Naive thymus-derived CD4-positive, alpha-beta T cell (primary cell): ENCODE measurements around the gene FOXJ3. TPM values are rescaled to one million over a fixed set of nuclear protein-coding genes. Genes with fewer than 3 reads are reported as not detected.
A peak's percentile ranks its signal among the peaks of the same experiment; 100 is the strongest.

Experiments
- ATAC-seq: fragments of 150-1000 bp; cut with Tn5 transposase; 2 replicates; pipeline ENCODE4 v1.10.0; 2021; ENCODE audit warnings: mild to moderate bottlenecking, moderate library complexity
- CTCF ChIA-PET: fragments of 350-600 bp; sonication (Branson Sonifier 250); formaldehyde crosslinking; loops from one replicate; lab custom pipeline; 2021; ENCODE audit warnings: antibody characterized with exemption; lab: Charles Lee
- POLR2A ChIA-PET: fragments of 350-600 bp; sonication (Branson Sonifier 250); formaldehyde crosslinking; loops from one replicate; lab custom pipeline; 2021; ENCODE audit warnings: antibody characterized with exemption, inconsistent platforms; lab: Charles Lee
- DNase-seq, 9 donors: peaks; one replicate each; pipeline versions ENCODE4 v3.0.0 to v3.0.0-alpha.2; 2020 to 2022; ENCODE audit warnings: mixed read lengths in 1 of 9
- H3K27ac ChIP-seq: one replicate; pipeline ENCODE4 v1.7.0; 2013; ENCODE audit warnings: mild to moderate bottlenecking, low read depth, low read length, moderate library complexity
- H3K27me3 ChIP-seq, 2 donors: one replicate each; pipeline ENCODE4 v1.7.0; 2013; ENCODE audit warnings: low read length in 2 of 2, mild to moderate bottlenecking in 2 of 2, moderate library complexity in 2 of 2; ENCODE audit not compliant: control insufficient read depth in 2 of 2, insufficient read depth in 2 of 2
- H3K36me3 ChIP-seq, 3 experiments: 1 replicate in 2 of 3; 2 replicates in 1 of 3; pipeline ENCODE4 v1.7.0; 2013; ENCODE audit warnings: low read length in 3 of 3, mild to moderate bottlenecking in 3 of 3, moderate library complexity in 1 of 3; ENCODE audit not compliant: insufficient read depth in 3 of 3, control insufficient read depth in 2 of 3
- H3K4me1 ChIP-seq, 2 donors: one replicate each; pipeline ENCODE4 v1.7.0; 2013; ENCODE audit warnings: low read length in 2 of 2, mild to moderate bottlenecking in 2 of 2, moderate library complexity in 1 of 2; ENCODE audit not compliant: control insufficient read depth in 2 of 2, insufficient read depth in 2 of 2
- H3K4me3 ChIP-seq: 2 replicates; pipeline ENCODE4 v1.7.0; 2013; ENCODE audit warnings: mild to moderate bottlenecking, low read length
- H3K9me3 ChIP-seq, 3 experiments: 1 replicate in 2 of 3; 2 replicates in 1 of 3; pipeline ENCODE4 v1.7.0; 2013; ENCODE audit warnings: low read length in 3 of 3; ENCODE audit not compliant: control insufficient read depth in 2 of 3
- H3K27ac Mint-ChIP-seq, 9 donors: one replicate each; pipeline ENCODE4 v1.8.0; 2020 to 2022; ENCODE audit warnings: mixed read lengths in 9 of 9, mild to moderate bottlenecking in 8 of 9, moderate library complexity in 5 of 9, inconsistent platforms in 2 of 9
- H3K27me3 Mint-ChIP-seq, 5 donors: one replicate each; pipeline ENCODE4 v1.8.0; 2021 to 2022; ENCODE audit warnings: mixed read lengths in 5 of 5, mild to moderate bottlenecking in 1 of 5
- H3K36me3 Mint-ChIP-seq, 5 donors: one replicate each; pipeline ENCODE4 v1.8.0; 2020 to 2022; ENCODE audit warnings: mixed read lengths in 5 of 5, mild to moderate bottlenecking in 3 of 5, inconsistent platforms in 1 of 5
- H3K4me1 Mint-ChIP-seq, 7 donors: one replicate each; pipeline ENCODE4 v1.8.0; 2020 to 2022; ENCODE audit warnings: mixed read lengths in 7 of 7, mild to moderate bottlenecking in 3 of 7, inconsistent platforms in 1 of 7
- H3K4me3 Mint-ChIP-seq, 10 donors: one replicate each; pipeline ENCODE4 v1.8.0; 2020 to 2022; ENCODE audit warnings: mild to moderate bottlenecking in 10 of 10, mixed read lengths in 10 of 10, moderate library complexity in 6 of 10, inconsistent platforms in 2 of 10
- H3K9me3 Mint-ChIP-seq, 11 donors: one replicate each; pipeline ENCODE4 v1.8.0; 2020 to 2022; ENCODE audit warnings: mixed read lengths in 11 of 11, mild to moderate bottlenecking in 4 of 11, inconsistent platforms in 1 of 11, moderate library complexity in 1 of 11
- intact Hi-C, 2 donors: fragments of 100-400 bp; cut with micrococcal nuclease; formaldehyde crosslinking; loops; one replicate each; pipeline ENCODE4 v1.15.1; 2023
- polyA plus RNA-seq, 2 donors: library from polyadenylated mRNA; unstranded; fragments of 300-500 nt; fragmentation: Illumina TruSeq; gene quantifications; one replicate each; pipeline ENCODE4 v1.2.3, GENCODE V29; 2021
- total RNA-seq, 6 experiments: library from RNA in 5 of 6; stranded (reverse) in 5 of 6; gene quantifications; 1 replicate in 5 of 6; 2 replicates in 1 of 6; pipeline ENCODE4 v1.2.3 and lab custom pipeline; 2021 to 2026

FOXJ3 gene
- total and polyA plus RNA-seq, 7 experiments from 2014 or later, result 38.9 to 93.3 (median 70.0) TPM

GRCh38 chr1:42298520-42298919, 36.5 kb downstream of the FOXJ3 start:
- H3K36me3 Mint-ChIP-seq, result peaks cover 4 to 53% (median 28%) of the 10 kb centered on the region in 5 donors
- Histone ChIP-seq H3K9me3 (peaks cover 0 to 6% (median 6%) of the 10 kb centered on the region in 3 experiments), H3K36me3 (no peaks in the 10 kb centered on the region), H3K27ac (peak overlapping the region; percentile 0), H3K27me3 (no peaks in the 10 kb centered on the region), H3K4me3 (no peak overlapping the region), H3K4me1 (peaks cover 0 to 26% of the 10 kb centered on the region in 2 donors)
- H3K27ac Mint-ChIP-seq, result peak overlapping the region in 8 of 9 donors; percentile 1 to 74 (median 20)
- ChIA-PET CTCF (no interaction called here), POLR2A (interaction anchor here (0.7 to 0.8 kb wide), 2 partner anchors 18 to 72 kb away, joined by 4 read pairs; no protein-coding TSS in a partner anchor)
- H3K4me1 Mint-ChIP-seq, result peaks cover 9 to 74% (median 63%) of the 10 kb centered on the region in 7 donors
- H3K4me3 Mint-ChIP-seq, result peak overlapping the region; percentile 1 to 70 (median 64)
- peak; percentile 83 for ATAC-seq
- H3K27me3 Mint-ChIP-seq, result no peaks in the 10 kb centered on the region
- intact Hi-C loops, result loop anchor here in 1 of 2 donors (5.0 kb wide), 1 partner anchor 39 kb away; the partner anchor contains the start of gene FOXJ3
- DNase-seq, result peak in 7 of 9 donors; percentile 10 to 74 (median 60)
- H3K9me3 Mint-ChIP-seq, result peaks cover 6 to 27% (median 8%) of the 10 kb centered on the region in 11 donors

GRCh38 chr1:42295816-42296215, 39.2 kb downstream of the FOXJ3 start:
- no peaks in the 10 kb centered on the region for H3K27me3 ChIP-seq
- H3K9me3 Mint-ChIP-seq, result peaks cover 0 to 15% (median 0%) of the 10 kb centered on the region in 11 donors
- ATAC-seq (no peak), DNase-seq (no peak)
- H3K4me3 ChIP-seq, result no peak overlapping the region
- CTCF ChIA-PET, result no interaction called here
- peaks cover 0 to 39% (median 18%) of the 10 kb centered on the region in 5 donors for H3K36me3 Mint-ChIP-seq
- no peaks in the 10 kb centered on the region for H3K9me3 ChIP-seq
- H3K4me3 Mint-ChIP-seq, result no peak overlapping the region
- H3K4me1 Mint-ChIP-seq, result peaks cover 9 to 88% (median 73%) of the 10 kb centered on the region in 7 donors
- H3K27me3 Mint-ChIP-seq, result no peaks in the 10 kb centered on the region
- POLR2A ChIA-PET, result no interaction called here
- peaks cover 0 to 26% of the 10 kb centered on the region in 2 donors for H3K4me1 ChIP-seq
- no peak overlapping the region for H3K27ac Mint-ChIP-seq
- intact Hi-C loops, result loop anchor here in 1 of 2 donors (5.0 kb wide), 1 partner anchor 41 kb away; the partner anchor contains the start of gene FOXJ3
- H3K27ac ChIP-seq, result no peak overlapping the region
- H3K36me3 ChIP-seq, result no peaks in the 10 kb centered on the region

DNA sequence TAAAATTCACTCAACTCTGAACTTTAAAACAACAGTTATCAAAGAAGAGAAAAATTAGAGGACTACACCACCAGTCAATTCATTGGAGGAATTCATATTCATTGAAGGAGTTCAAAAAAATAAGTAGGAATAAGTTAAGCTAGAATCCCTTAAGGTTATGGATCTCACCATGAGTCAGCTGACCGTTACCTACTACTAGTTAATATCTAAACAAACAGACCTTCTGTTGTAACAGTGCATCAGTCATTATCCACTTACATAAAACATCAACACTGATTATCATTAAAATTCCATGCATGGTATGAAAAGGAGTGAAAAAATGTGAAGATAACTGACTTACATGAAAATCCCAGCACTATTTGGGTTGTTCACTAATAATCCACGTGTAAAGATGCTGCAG, 44.9 kb downstream of the FOXJ3 start:
- H3K27ac ChIP-seq, result no peak overlapping the region
- Mint-ChIP-seq H3K27ac (peak overlapping the region in 1 of 9 donors; percentile 30), H3K27me3 (no peaks in the 10 kb centered on the region), H3K9me3 (peaks cover 0 to 2% (median 0%) of the 10 kb centered on the region in 11 donors), H3K36me3 (peaks cover 0 to 26% (median 20%) of the 10 kb centered on the region in 5 donors), H3K4me3 (no peak overlapping the region), H3K4me1 (peaks cover 0 to 72% (median 54%) of the 10 kb centered on the region in 7 donors)
- H3K9me3 ChIP-seq, result no peaks in the 10 kb centered on the region
- no peaks in the 10 kb centered on the region for H3K36me3 ChIP-seq
- no peak overlapping the region for H3K4me3 ChIP-seq
- intact Hi-C loops, result no loop called here
- no peaks in the 10 kb centered on the region for H3K4me1 ChIP-seq
- ChIA-PET POLR2A (no interaction called here), CTCF (no interaction called here)
- no peak for DNase-seq
- no peak for ATAC-seq
- no peaks in the 10 kb centered on the region for H3K27me3 ChIP-seq

GRCh38 chr1:42288311-42288985, 46.6 kb downstream of the FOXJ3 start:
- Histone ChIP-seq H3K4me3 (no peak overlapping the region), H3K4me1 (peaks cover 0 to 7% of the 10 kb centered on the region in 2 donors), H3K36me3 (no peaks in the 10 kb centered on the region), H3K27me3 (no peaks in the 10 kb centered on the region), H3K9me3 (no peaks in the 10 kb centered on the region), H3K27ac (no peak overlapping the region)
- H3K9me3 Mint-ChIP-seq, result peaks cover 0 to 2% (median 0%) of the 10 kb centered on the region in 11 donors
- no peak for ATAC-seq
- H3K27ac Mint-ChIP-seq, result no peak overlapping the region
- no peaks in the 10 kb centered on the region for H3K27me3 Mint-ChIP-seq
- ChIA-PET POLR2A (no interaction called here), CTCF (no interaction called here)
- H3K36me3 Mint-ChIP-seq, result peaks cover 0 to 22% (median 15%) of the 10 kb centered on the region in 5 donors
- H3K4me3 Mint-ChIP-seq, result no peak overlapping the region
- DNase-seq, result no peak
- H3K4me1 Mint-ChIP-seq, result peaks cover 5 to 75% (median 59%) of the 10 kb centered on the region in 7 donors
- intact Hi-C loops, result no loop called here

- Histone ChIP-seq H3K4me1 (peaks cover 0 to 14% of the 10 kb centered on the region in 2 donors), H3K4me3 (no peak overlapping the region), H3K27ac (no peak overlapping the region), H3K36me3 (no peaks in the 10 kb centered on the region), H3K27me3 (no peaks in the 10 kb centered on the region), H3K9me3 (no peaks in the 10 kb centered on the region)
- ChIA-PET POLR2A (no interaction called here), CTCF (interaction anchor here (1.2 kb wide), 1 partner anchor 34 kb away, joined by 4 read pairs; no protein-coding TSS in a partner anchor)
- no peak for ATAC-seq
- peak overlapping the region in 4 of 10 donors; percentile 4 to 26 (median 10) for H3K4me3 Mint-ChIP-seq
- peak overlapping the region in 5 of 9 donors; percentile 7 to 74 (median 25) for H3K27ac Mint-ChIP-seq
- peaks cover 3 to 12% (median 11%) of the 10 kb centered on the region in 5 donors for H3K36me3 Mint-ChIP-seq
- intact Hi-C loops, result no loop called here
- peaks cover 21 to 84% (median 70%) of the 10 kb centered on the region in 7 donors for H3K4me1 Mint-ChIP-seq
- no peaks in the 10 kb centered on the region for H3K9me3 Mint-ChIP-seq
- no peaks in the 10 kb centered on the region for H3K27me3 Mint-ChIP-seq
- DNase-seq, result no peak
These were observed 52.0 kb downstream of the FOXJ3 start for GRCh38 chr1:42282867-42283583.

DNA sequence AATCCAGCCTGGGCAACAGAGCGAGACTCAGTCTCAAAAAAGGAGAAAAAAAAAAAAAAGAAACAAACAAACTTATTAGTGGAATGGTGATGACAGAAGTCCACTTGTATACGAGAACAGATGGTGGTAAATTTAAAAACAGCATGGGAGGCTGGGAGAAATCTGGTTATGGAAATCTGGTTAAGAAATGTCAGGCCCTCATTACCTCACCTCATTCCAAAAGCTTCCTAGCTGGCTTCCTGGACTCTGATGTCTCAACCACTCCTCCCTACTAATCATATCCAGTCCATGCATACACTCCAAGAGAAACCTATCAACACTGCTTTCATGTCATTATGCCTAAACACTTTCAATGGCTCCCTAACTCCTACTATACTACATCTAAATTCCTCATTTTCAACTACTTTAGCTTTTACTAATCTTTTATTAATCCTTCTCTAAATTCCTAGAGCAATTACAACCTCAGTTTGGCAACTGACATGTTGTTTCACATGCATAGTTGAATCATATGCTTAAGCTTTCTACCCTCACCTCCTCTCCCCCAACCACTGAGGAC, 52.9 kb downstream of the FOXJ3 start:
- Mint-ChIP-seq H3K4me3 (peak overlapping the region in 4 of 10 donors; percentile 3 to 27 (median 23)), H3K9me3 (no peaks in the 10 kb centered on the region), H3K36me3 (peaks cover 3 to 9% (median 9%) of the 10 kb centered on the region in 5 donors), H3K27me3 (no peaks in the 10 kb centered on the region), H3K4me1 (peaks cover 21 to 81% (median 71%) of the 10 kb centered on the region in 7 donors), H3K27ac (peak overlapping the region in 8 of 9 donors; percentile 1 to 74 (median 23))
- ChIA-PET POLR2A (interaction anchor here (0.6 kb wide), 1 partner anchor 8 kb away, joined by 3 read pairs; no protein-coding TSS in a partner anchor), CTCF (interaction anchor here (1.2 kb wide), 1 partner anchor 35 kb away, joined by 4 read pairs; no protein-coding TSS in a partner anchor)
- no peak overlapping the region for H3K4me3 ChIP-seq
- intact Hi-C loops, result no loop called here
- DNase-seq, result no peak
- H3K9me3 ChIP-seq, result no peaks in the 10 kb centered on the region
- H3K27me3 ChIP-seq, result no peaks in the 10 kb centered on the region
- no peaks in the 10 kb centered on the region for H3K36me3 ChIP-seq
- no peak for ATAC-seq
- H3K27ac ChIP-seq, result no peak overlapping the region
- peaks cover 0 to 14% of the 10 kb centered on the region in 2 donors for H3K4me1 ChIP-seq
